HG03045 (cell line): ENCODE results near the gene MRPL23.

Experiments used
- ATAC-seq: cut with Tn5 transposase; IDR thresholded peaks from one replicate; pipeline ENCODE4 v1.9.1; 2021; ENCODE audit warnings: mild to moderate bottlenecking, moderate library complexity; ENCODE audit not compliant: unreplicated experiment

The MRPL23 gene

GRCh38 chr11:1920909-1921573 is 26.1 kb upstream of the MRPL23 start:
- no peak for ATAC-seq

GRCh38 chr11:1921574-1922141 is 25.5 kb upstream of the MRPL23 start:
- ATAC-seq: no peak

- ATAC-seq: no peak
Observed at GRCh38 chr11:1922481-1923081, 24.6 kb upstream of the MRPL23 start.

GRCh38 chr11:1923201-1923956 is 23.8 kb upstream of the MRPL23 start:
- no peak for ATAC-seq

- no peak for ATAC-seq
Observed at GRCh38 chr11:1924181-1924580, 23.0 kb upstream of the MRPL23 start.

- ATAC-seq: no peak
Observed at GRCh38 chr11:1924646-1925372, 22.3 kb upstream of the MRPL23 start.

- ATAC-seq: no peak
Observed at GRCh38 chr11:1925373-1926155, 21.6 kb upstream of the MRPL23 start.

GRCh38 chr11:1926156-1927025 is 20.7 kb upstream of the MRPL23 start:
- ATAC-seq: no peak

- ATAC-seq: no peak
Observed at GRCh38 chr11:1927026-1927847, 19.9 kb upstream of the MRPL23 start.

- ATAC-seq: no peak
Observed at GRCh38 chr11:1927848-1928469, 19.2 kb upstream of the MRPL23 start.

GRCh38 chr11:1928470-1928890 is 18.7 kb upstream of the MRPL23 start:
- ATAC-seq: no peak

- ATAC-seq: no peak
Observed at GRCh38 chr11:1928891-1929541, 18.1 kb upstream of the MRPL23 start.

GRCh38 chr11:1929621-1930461 is 17.3 kb upstream of the MRPL23 start:
- ATAC-seq: no peak

GRCh38 chr11:1930462-1930830 is 16.7 kb upstream of the MRPL23 start:
- no peak for ATAC-seq

- no peak for ATAC-seq
Observed at GRCh38 chr11:1931341-1932104, 15.6 kb upstream of the MRPL23 start.

GRCh38 chr11:1932105-1932480 is 15.0 kb upstream of the MRPL23 start:
- ATAC-seq: no peak
